ENCODE results near the gene GTF2A1. TPM values are rescaled to one million over a fixed set of nuclear protein-coding genes. Genes with fewer than 3 reads are reported as not detected.

GTF2A1 gene
- total RNA-seq, 1 experiment from 2014 or later, result 13.9 TPM

GRCh38 chr14:81148635-81149034 is 72.1 kb downstream of the GTF2A1 start:
- TF ChIP-seq CTCF (conservative IDR thresholded peaks at IDR 0.05) (no peak), EZH2 (IDR thresholded peaks at IDR 0.05; ENCODE audit: low read depth) (no peak)
- Histone ChIP-seq H3K79me2 (ENCODE audit: low read depth) (no peaks in the 10 kb centered on the region), H3K27me3 (ENCODE audit: insufficient read depth, low read depth) (no peaks in the 10 kb centered on the region), H3K4me3 (no peak overlapping the region), H2AFZ (no peak overlapping the region), H3K9me2 (ENCODE audit: insufficient read depth) (no peaks in the 10 kb centered on the region), H3K36me3 (ENCODE audit: low read depth) (no peaks in the 10 kb centered on the region), H3F3A (ENCODE audit: insufficient read depth, low read depth) (no peaks in the 10 kb centered on the region), H3K4me2 (no peak overlapping the region), H3K9me3 (ENCODE audit: insufficient read depth, low read depth) (no peaks in the 10 kb centered on the region), H3K27ac (no peak overlapping the region), H3K4me1 (replicated peaks; ENCODE audit: insufficient read depth) (no peaks in the 10 kb centered on the region), H4K20me1 (ENCODE audit: insufficient read depth) (no peaks in the 10 kb centered on the region)
- CTCF ChIA-PET, result no interaction called here
- POLR2A ChIA-PET (ENCODE audit: unreplicated experiment), result no interaction called here
- DNase-seq, result no peak
- intact Hi-C loops (cut with micrococcal nuclease; ENCODE audit: unreplicated experiment), result no loop called here
- no TSS peak for BruUV-seq (replicated peaks)

GRCh38 chr14:81147140-81147897 is 73.4 kb downstream of the GTF2A1 start:
- BruUV-seq (replicated peaks), result no TSS peak
- H3K4me2 ChIP-seq, result no peak overlapping the region
- H3K27ac ChIP-seq, result no peak overlapping the region
- POLR2A ChIA-PET (ENCODE audit: unreplicated experiment), result no interaction called here
- no peaks in the 10 kb centered on the region for H3K27me3 ChIP-seq (ENCODE audit: insufficient read depth, low read depth)
- no peaks in the 10 kb centered on the region for H3K4me1 ChIP-seq (replicated peaks; ENCODE audit: insufficient read depth)
- CTCF ChIA-PET, result no interaction called here
- TF ChIP-seq CTCF (conservative IDR thresholded peaks at IDR 0.05) (no peak), EZH2 (IDR thresholded peaks at IDR 0.05; ENCODE audit: low read depth) (no peak)
- DNase-seq, result no peak
- no peaks in the 10 kb centered on the region for H4K20me1 ChIP-seq (ENCODE audit: insufficient read depth)
- H3K9me2 ChIP-seq (ENCODE audit: insufficient read depth), result no peaks in the 10 kb centered on the region
- H3K36me3 ChIP-seq (ENCODE audit: low read depth), result no peaks in the 10 kb centered on the region
- H3K79me2 ChIP-seq (ENCODE audit: low read depth), result no peaks in the 10 kb centered on the region
- H3K9me3 ChIP-seq (ENCODE audit: insufficient read depth, low read depth), result no peaks in the 10 kb centered on the region
- H3F3A ChIP-seq (ENCODE audit: insufficient read depth, low read depth), result no peaks in the 10 kb centered on the region
- H2AFZ ChIP-seq, result no peak overlapping the region
- H3K4me3 ChIP-seq, result no peak overlapping the region
- intact Hi-C loops (cut with micrococcal nuclease; ENCODE audit: unreplicated experiment), result no loop called here

- no peaks in the 10 kb centered on the region for H3K36me3 ChIP-seq (ENCODE audit: low read depth)
- H3K4me2 ChIP-seq, result no peak overlapping the region
- H3K4me1 ChIP-seq (replicated peaks; ENCODE audit: insufficient read depth), result no peaks in the 10 kb centered on the region
- no peak for DNase-seq
- no peaks in the 10 kb centered on the region for H4K20me1 ChIP-seq (ENCODE audit: insufficient read depth)
- no peak overlapping the region for H2AFZ ChIP-seq
- no peaks in the 10 kb centered on the region for H3K27me3 ChIP-seq (ENCODE audit: insufficient read depth, low read depth)
- no peaks in the 10 kb centered on the region for H3K9me3 ChIP-seq (ENCODE audit: insufficient read depth, low read depth)
- H3F3A ChIP-seq (ENCODE audit: insufficient read depth, low read depth), result no peaks in the 10 kb centered on the region
- intact Hi-C loops (cut with micrococcal nuclease; ENCODE audit: unreplicated experiment), result no loop called here
- POLR2A ChIA-PET (ENCODE audit: unreplicated experiment), result interaction anchor here (0.7 kb wide), 1 partner anchor 9 kb away, joined by 3 read pairs; no protein-coding TSS in a partner anchor
- no peak overlapping the region for H3K4me3 ChIP-seq
- CTCF ChIA-PET, result no interaction called here
- TF ChIP-seq CTCF (conservative IDR thresholded peaks at IDR 0.05) (no peak), EZH2 (IDR thresholded peaks at IDR 0.05; ENCODE audit: low read depth) (no peak)
- no TSS peak for BruUV-seq (replicated peaks)
- no peaks in the 10 kb centered on the region for H3K79me2 ChIP-seq (ENCODE audit: low read depth)
- no peaks in the 10 kb centered on the region for H3K9me2 ChIP-seq (ENCODE audit: insufficient read depth)
- H3K27ac ChIP-seq, result no peak overlapping the region
Observed at GRCh38 chr14:81144824-81145603, 75.7 kb downstream of the GTF2A1 start.

Measured in PC-9 (cell line).